ENCODE results near the gene HK3. TPM values are rescaled to one million over a fixed set of nuclear protein-coding genes. Genes with fewer than 3 reads are reported as not detected.

Gene HK3
- polyA plus RNA-seq, 2 of the 4 experiments (the other 2 are of a cell fraction) = 0.04 to 0.12 TPM

GRCh38 chr5:176878906-176879662 lies 20.1 kb downstream of the HK3 start:
- FAIRE-seq = no peak
- DNase-seq (ENCODE audit: low read depth in 1 of 2, low spot score in 1 of 2) = no peak
- TF ChIP-seq HOXA7 (CRISPR knock-in tag; IDR thresholded peaks at IDR 0.05) (no peak), FOSL2 (IDR thresholded peaks at IDR 0.05) (no peak), FOSL2 (CRISPR knock-in tag; IDR thresholded peaks at IDR 0.05) (no peak), HOXB5 (CRISPR knock-in tag; IDR thresholded peaks at IDR 0.05) (no peak), HDAC2 (IDR thresholded peaks at IDR 0.05) (no peak), RNF2 (IDR thresholded peaks at IDR 0.05; ENCODE audit: borderline replicate concordance, low read depth) (no peak), EP300 (IDR thresholded peaks at IDR 0.05) (no peak), FOSB (CRISPR knock-in tag; IDR thresholded peaks at IDR 0.05) (no peak), CHD4 (IDR thresholded peaks at IDR 0.05; ENCODE audit: borderline replicate concordance) (no peak), HOXB13 (CRISPR knock-in tag; IDR thresholded peaks at IDR 0.05; ENCODE audit: low read depth) (no peak), USF2 (IDR thresholded peaks at IDR 0.05) (no peak), ESRRA (IDR thresholded peaks at IDR 0.05; ENCODE audit: borderline replicate concordance, low read length) (no peak), NPAS2 (CRISPR knock-in tag; IDR thresholded peaks at IDR 0.05; ENCODE audit: borderline replicate concordance) (no peak), HEYL (CRISPR knock-in tag; IDR thresholded peaks at IDR 0.05) (no peak), KDM5A (IDR thresholded peaks at IDR 0.05) (no peak), KDM1A (IDR thresholded peaks at IDR 0.05; ENCODE audit: low read depth) (no peak), MAZ (IDR thresholded peaks at IDR 0.05; ENCODE audit: borderline replicate concordance, low read depth, low read length) (no peak)
- H3K4me2 ChIP-seq = no peak overlapping the region
- H3K4me3 ChIP-seq = no peak overlapping the region
- ChIA-PET CTCF (interaction anchor here (0.7 to 2.7 kb wide), 4 partner anchors 9 to 221 kb away, joined by 3 to 8 read pairs (median 6); no protein-coding TSS in a partner anchor), POLR2A (no interaction called here)
- 69% methylated on average over 13 of the region's 23 CpGs for WGBS (ENCODE audit: missing lambda C conversion rate)
- no peak for ATAC-seq
- H3K4me1 ChIP-seq = no peaks in the 10 kb centered on the region
- no peaks in the 10 kb centered on the region for H3K9me3 ChIP-seq
- H3K27ac ChIP-seq = no peak overlapping the region

GRCh38 chr5:176878463-176878862 lies 20.7 kb downstream of the HK3 start:
- H3K4me3 ChIP-seq = no peak overlapping the region
- ChIA-PET POLR2A (no interaction called here), CTCF (interaction anchor here (0.7 to 2.7 kb wide), 5 partner anchors 8 to 220 kb away, joined by 3 to 8 read pairs (median 6); no protein-coding TSS in a partner anchor)
- ATAC-seq (no peak), FAIRE-seq (no peak), DNase-seq (ENCODE audit: low read depth in 1 of 2, low spot score in 1 of 2) (no peak)
- no peak overlapping the region for H3K27ac ChIP-seq
- WGBS (ENCODE audit: missing lambda C conversion rate) = 73% methylated on average over 12 of the region's 12 CpGs
- H3K4me2 ChIP-seq = no peak overlapping the region
- no peaks in the 10 kb centered on the region for H3K4me1 ChIP-seq
- no peaks in the 10 kb centered on the region for H3K9me3 ChIP-seq
- TF ChIP-seq SREBF2 (IDR thresholded peaks at IDR 0.05) (no peak), ESRRA (IDR thresholded peaks at IDR 0.05; ENCODE audit: borderline replicate concordance, low read length) (no peak), MAZ (IDR thresholded peaks at IDR 0.05; ENCODE audit: borderline replicate concordance, low read depth, low read length) (no peak), ATOH8 (CRISPR knock-in tag; IDR thresholded peaks at IDR 0.05; ENCODE audit: low read depth) (no peak), NFE2L2 (conservative IDR thresholded peaks at IDR 0.05; ENCODE audit: low read length) (no peak), CHD2 (IDR thresholded peaks at IDR 0.05; ENCODE audit: low read length, partially characterized antibody) (no peak), CEBPB (IDR thresholded peaks at IDR 0.05) (no peak), BHLHE40 (IDR thresholded peaks at IDR 0.05; ENCODE audit: low read depth, low read length) (no peak), HOXB13 (CRISPR knock-in tag; IDR thresholded peaks at IDR 0.05; ENCODE audit: low read depth) (no peak), ELK1 (IDR thresholded peaks at IDR 0.05; ENCODE audit: low read depth, low read length) (no peak), JUNB (IDR thresholded peaks at IDR 0.05) (no peak), RARB (CRISPR knock-in tag; IDR thresholded peaks at IDR 0.05) (no peak), EP300 (IDR thresholded peaks at IDR 0.05) (no peak), EHF (CRISPR knock-in tag; IDR thresholded peaks at IDR 0.05) (no peak), ZNF302 (CRISPR knock-in tag; IDR thresholded peaks at IDR 0.05) (no peak), ZSCAN20 (CRISPR knock-in tag; IDR thresholded peaks at IDR 0.05) (no peak), PHF8 (IDR thresholded peaks at IDR 0.05; ENCODE audit: borderline replicate concordance, low read depth) (no peak), JUN (IDR thresholded peaks at IDR 0.05) (no peak)
